ENCODE data around the gene ERN1.

Gene ERN1

DNA sequence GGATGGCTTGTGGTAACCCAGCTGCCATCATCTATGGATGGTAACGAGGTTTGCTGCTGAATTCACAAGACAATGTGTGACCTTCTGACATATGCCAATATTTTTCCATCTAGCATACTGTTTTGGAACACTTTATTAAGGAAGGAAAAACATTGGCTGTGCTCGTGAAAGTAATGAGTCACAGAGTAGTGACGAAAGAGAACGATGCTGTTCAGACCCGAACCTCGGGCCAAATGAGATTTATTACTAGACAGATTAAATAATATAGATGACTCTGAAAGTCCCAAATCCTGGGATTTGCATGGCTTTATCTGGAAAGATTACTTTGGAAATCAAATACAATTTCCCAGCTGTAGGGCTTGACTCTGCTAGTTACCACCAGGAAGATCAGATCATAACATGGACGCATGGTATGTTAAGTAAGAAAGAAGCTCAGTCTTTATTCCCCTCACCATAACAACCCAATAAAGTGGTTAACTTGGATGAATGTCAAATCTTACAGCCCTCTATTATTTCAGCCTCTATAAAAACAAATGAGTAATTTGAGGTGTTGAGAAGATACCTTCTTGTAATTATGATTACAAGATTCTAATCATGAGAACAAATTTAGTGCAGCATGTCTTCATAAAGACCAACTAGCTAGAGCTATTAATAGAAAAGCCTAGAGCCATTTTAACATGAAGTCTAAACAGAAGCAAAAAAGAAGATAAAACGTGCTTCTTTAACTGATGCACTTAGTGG, 32.6 kb downstream of the ERN1 start:
- Histone ChIP-seq H3K27me3 (ENCODE audit: insufficient read depth, low read length, poor library complexity) (no peaks in the 10 kb centered on the region), H3K9me3 (ENCODE audit: insufficient read depth, low read length, severe bottlenecking) (no peaks in the 10 kb centered on the region), H3K4me1 (ENCODE audit: insufficient read depth, low read length) (0 out of 2 replicates have a peak, but pooled peaks cover 6% of the 10 kb centered on the region), H3K4me2 (ENCODE audit: insufficient read depth, low read length) (no peak overlapping the region), H3K27ac (ENCODE audit: low read length) (no peak overlapping the region), H3K79me2 (ENCODE audit: insufficient read depth, low read length) (no peaks in the 10 kb centered on the region), H4K20me1 (ENCODE audit: insufficient read depth, low read length) (no peaks in the 10 kb centered on the region), H3K36me3 (ENCODE audit: insufficient read depth, low read length) (no peaks in the 10 kb centered on the region), H3K4me3 (ENCODE audit: low read depth in 1 of 2, low read length in 2 of 2) (no peak overlapping the region), H2AFZ (ENCODE audit: low read depth, low read length) (no peak overlapping the region), H3K9ac (ENCODE audit: low read depth, low read length) (no peak overlapping the region)
- DNase-seq (no peak), ATAC-seq (ENCODE audit: insufficient read depth, low read depth) (no peak)
- TF ChIP-seq, protein P1, sequence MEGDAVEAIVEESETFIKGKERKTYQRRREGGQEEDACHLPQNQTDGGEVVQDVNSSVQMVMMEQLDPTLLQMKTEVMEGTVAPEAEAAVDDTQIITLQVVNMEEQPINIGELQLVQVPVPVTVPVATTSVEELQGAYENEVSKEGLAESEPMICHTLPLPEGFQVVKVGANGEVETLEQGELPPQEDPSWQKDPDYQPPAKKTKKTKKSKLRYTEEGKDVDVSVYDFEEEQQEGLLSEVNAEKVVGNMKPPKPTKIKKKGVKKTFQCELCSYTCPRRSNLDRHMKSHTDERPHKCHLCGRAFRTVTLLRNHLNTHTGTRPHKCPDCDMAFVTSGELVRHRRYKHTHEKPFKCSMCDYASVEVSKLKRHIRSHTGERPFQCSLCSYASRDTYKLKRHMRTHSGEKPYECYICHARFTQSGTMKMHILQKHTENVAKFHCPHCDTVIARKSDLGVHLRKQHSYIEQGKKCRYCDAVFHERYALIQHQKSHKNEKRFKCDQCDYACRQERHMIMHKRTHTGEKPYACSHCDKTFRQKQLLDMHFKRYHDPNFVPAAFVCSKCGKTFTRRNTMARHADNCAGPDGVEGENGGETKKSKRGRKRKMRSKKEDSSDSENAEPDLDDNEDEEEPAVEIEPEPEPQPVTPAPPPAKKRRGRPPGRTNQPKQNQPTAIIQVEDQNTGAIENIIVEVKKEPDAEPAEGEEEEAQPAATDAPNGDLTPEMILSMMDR (IDR thresholded peaks at IDR 0.05; ENCODE audit: borderline replicate concordance, extremely low read depth, low read length, poor library complexity, severe bottlenecking): no peak
- no peak for TF ChIP-seq EZH2 (IDR thresholded peaks at IDR 0.05; ENCODE audit: borderline replicate concordance, low read depth, low read length, severe bottlenecking)

DNA sequence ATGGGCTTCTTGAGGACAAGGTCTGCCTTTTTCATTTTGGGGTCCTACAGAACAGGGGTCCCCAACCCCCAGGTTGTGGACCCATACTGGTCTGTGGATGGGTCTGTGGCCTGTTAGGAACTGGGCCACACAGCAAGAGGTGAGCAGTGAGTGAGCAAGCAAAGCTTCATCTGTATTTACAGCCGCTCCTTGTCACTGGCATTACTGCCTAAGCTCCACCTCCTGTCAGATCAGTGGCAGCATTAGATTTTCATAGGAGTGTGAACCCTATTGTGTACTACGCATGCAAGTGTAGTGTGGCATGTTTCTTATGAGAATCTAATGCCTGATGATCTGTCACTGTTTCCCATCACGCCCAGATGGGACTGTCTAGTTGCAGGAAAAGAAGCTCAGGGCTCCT, 33.9 kb downstream of the ERN1 start:
- DNase-seq: no peak
- no peaks in the 10 kb centered on the region for H3K79me2 ChIP-seq (ENCODE audit: insufficient read depth, low read length)
- H3K9ac ChIP-seq (ENCODE audit: low read depth, low read length): no peak overlapping the region
- H3K9me3 ChIP-seq (ENCODE audit: insufficient read depth, low read length, severe bottlenecking): no peaks in the 10 kb centered on the region
- H3K4me1 ChIP-seq (ENCODE audit: insufficient read depth, low read length): 0 out of 2 replicates have a peak, but pooled peaks cover 6% of the 10 kb centered on the region
- H3K27ac ChIP-seq (ENCODE audit: low read length): no peak overlapping the region
- no peak for ATAC-seq (ENCODE audit: insufficient read depth, low read depth)
- H3K4me3 ChIP-seq (ENCODE audit: low read depth in 1 of 2, low read length in 2 of 2): no peak overlapping the region
- no peaks in the 10 kb centered on the region for H3K27me3 ChIP-seq (ENCODE audit: insufficient read depth, low read length, poor library complexity)
- no peaks in the 10 kb centered on the region for H4K20me1 ChIP-seq (ENCODE audit: insufficient read depth, low read length)
- H3K4me2 ChIP-seq (ENCODE audit: insufficient read depth, low read length): no peak overlapping the region
- TF ChIP-seq, protein P1 (IDR thresholded peaks at IDR 0.05; ENCODE audit: borderline replicate concordance, extremely low read depth, low read length, poor library complexity, severe bottlenecking): no peak
- no peak for TF ChIP-seq EZH2 (IDR thresholded peaks at IDR 0.05; ENCODE audit: borderline replicate concordance, low read depth, low read length, severe bottlenecking)
- H2AFZ ChIP-seq (ENCODE audit: low read depth, low read length): no peak overlapping the region
- no peaks in the 10 kb centered on the region for H3K36me3 ChIP-seq (ENCODE audit: insufficient read depth, low read length)

DNA sequence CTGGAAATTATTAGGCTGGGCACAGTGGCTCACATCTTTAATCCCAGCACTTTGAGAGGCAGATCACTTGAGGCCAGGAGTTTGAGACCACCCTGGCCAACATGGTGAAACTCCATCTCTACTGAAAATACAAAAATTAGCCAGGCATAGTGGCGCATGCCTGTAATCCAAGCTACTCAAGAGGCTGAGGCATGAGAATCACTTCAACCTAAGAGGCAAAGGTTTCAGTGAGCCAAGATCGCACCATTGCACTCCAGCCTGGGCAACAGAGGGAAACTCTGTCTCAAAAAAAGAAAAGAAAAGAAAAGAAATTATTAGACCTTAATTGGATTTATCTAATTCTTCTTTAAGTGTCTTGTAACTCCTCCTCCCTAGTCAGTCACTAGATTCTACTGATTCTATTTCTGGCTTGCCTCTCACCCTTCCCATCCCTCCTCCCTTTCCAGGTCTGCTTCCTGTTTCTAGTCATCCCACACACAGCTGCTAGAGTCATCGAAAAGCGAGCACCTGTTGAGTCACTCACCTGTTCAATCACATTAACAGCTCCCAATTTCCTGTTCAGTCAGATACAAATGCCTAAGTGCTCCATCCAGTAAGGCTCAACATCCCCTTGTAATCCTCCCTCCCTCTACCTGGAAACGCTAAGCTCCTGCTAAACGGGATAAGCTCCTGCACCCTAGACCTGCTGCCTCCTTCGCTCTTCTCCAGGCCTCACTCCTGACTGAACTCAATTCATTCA, 34.6 kb downstream of the ERN1 start:
- Histone ChIP-seq H3K4me2 (ENCODE audit: insufficient read depth, low read length) (no peak overlapping the region), H3K4me1 (ENCODE audit: insufficient read depth, low read length) (0 out of 2 replicates have a peak, but pooled peaks cover 6% of the 10 kb centered on the region), H3K27ac (ENCODE audit: low read length) (no peak overlapping the region), H3K4me3 (ENCODE audit: low read depth in 1 of 2, low read length in 2 of 2) (no peak overlapping the region), H3K27me3 (ENCODE audit: insufficient read depth, low read length, poor library complexity) (no peaks in the 10 kb centered on the region), H3K9ac (ENCODE audit: low read depth, low read length) (no peak overlapping the region), H4K20me1 (ENCODE audit: insufficient read depth, low read length) (no peaks in the 10 kb centered on the region), H3K36me3 (ENCODE audit: insufficient read depth, low read length) (no peaks in the 10 kb centered on the region), H3K9me3 (ENCODE audit: insufficient read depth, low read length, severe bottlenecking) (no peaks in the 10 kb centered on the region), H3K79me2 (ENCODE audit: insufficient read depth, low read length) (no peaks in the 10 kb centered on the region), H2AFZ (ENCODE audit: low read depth, low read length) (no peak overlapping the region)
- ATAC-seq (ENCODE audit: insufficient read depth, low read depth) (no peak), DNase-seq (no peak)
- no peak for TF ChIP-seq EZH2 (IDR thresholded peaks at IDR 0.05; ENCODE audit: borderline replicate concordance, low read depth, low read length, severe bottlenecking)
- TF ChIP-seq, protein P1 (IDR thresholded peaks at IDR 0.05; ENCODE audit: borderline replicate concordance, extremely low read depth, low read length, poor library complexity, severe bottlenecking): no peak

Measured in DND-41 (cell line).